ENCODE measurements around the gene MUSK. TPM values are rescaled to one million over a fixed set of nuclear protein-coding genes. Genes with fewer than 3 reads are reported as not detected.
"Not testable (repeated sequence)": the region's sequence is repeated elsewhere in the genome, so short reads cannot be mapped to it uniquely, and the experiment has no call there.

Gene MUSK
- polyA plus RNA-seq, 2 donors: 0.14 to 0.20 TPM

DNA sequence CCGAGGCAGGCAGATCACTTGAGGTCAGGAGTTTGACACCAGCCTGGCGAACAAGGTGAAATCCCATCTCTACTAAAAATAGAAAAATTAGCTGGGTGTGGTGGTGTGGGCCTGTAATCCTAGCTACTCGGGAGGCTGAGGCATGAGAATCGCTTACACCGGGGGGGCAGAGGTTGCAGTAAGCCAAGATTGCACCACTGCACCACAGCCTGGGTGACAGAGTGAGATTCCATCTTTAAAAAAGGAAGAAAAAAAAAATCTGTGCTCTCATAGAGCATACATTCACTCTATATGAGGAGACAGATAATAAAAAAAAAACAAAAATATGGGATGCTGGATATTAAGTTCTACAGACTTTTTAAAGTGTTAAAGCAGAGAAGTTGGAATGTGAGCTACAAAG is 119.8 kb downstream of the MUSK start:
- H3K36me3 ChIP-seq (ENCODE audit: control insufficient read depth in 2 of 2, insufficient read depth in 2 of 2, low read length in 1 of 2); H3K4me3 ChIP-seq (ENCODE audit: low read depth in 1 of 2, low read length in 2 of 2): not testable (repeated sequence)

DNA sequence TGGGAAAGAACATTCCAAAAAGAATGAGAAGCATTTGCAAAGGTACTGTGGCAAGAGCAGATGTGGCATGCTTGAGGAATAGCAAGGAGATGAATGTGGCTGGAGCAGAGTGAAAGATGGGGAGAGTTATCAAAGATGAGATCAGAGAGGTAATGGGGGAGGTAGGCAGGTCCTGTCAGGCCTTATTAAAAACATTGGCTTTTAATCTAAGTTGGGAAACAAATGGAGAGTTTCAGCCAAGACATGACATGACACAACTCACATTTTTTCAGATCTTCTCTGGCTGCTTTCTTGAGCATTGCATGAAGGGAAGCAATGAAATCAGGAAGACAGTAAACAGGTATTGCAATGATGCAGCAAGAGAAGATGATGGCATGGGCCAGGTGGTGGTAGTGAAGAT is 120.3 kb downstream of the MUSK start:
- H3K9me3 ChIP-seq (ENCODE audit: control insufficient read depth in 2 of 2, insufficient read depth in 1 of 2, low read depth in 1 of 2, low read length in 1 of 2): no peaks in the 10 kb centered on the region
- no peaks in the 10 kb centered on the region for H3K4me1 ChIP-seq (ENCODE audit: control insufficient read depth in 2 of 2, insufficient read depth in 2 of 2, low read length in 1 of 2)
- no peak overlapping the region for H3K27ac ChIP-seq (ENCODE audit: low read depth in 2 of 2, low read length in 1 of 2)
- H3K27me3 ChIP-seq (ENCODE audit: control insufficient read depth in 1 of 2, insufficient read depth in 2 of 2, low read length in 2 of 2): no peaks in the 10 kb centered on the region
- H3K4me3 ChIP-seq (ENCODE audit: low read depth in 1 of 2, low read length in 2 of 2): no peak overlapping the region
- H3K36me3 ChIP-seq (ENCODE audit: control insufficient read depth in 2 of 2, insufficient read depth in 2 of 2, low read length in 1 of 2): no peaks in the 10 kb centered on the region

More for the DNA sequence above, 119.8 kb downstream of the MUSK start:
- not testable (repeated sequence) for H3K27me3 ChIP-seq (ENCODE audit: control insufficient read depth in 1 of 2, insufficient read depth in 2 of 2, low read length in 2 of 2); H3K9me3 ChIP-seq (ENCODE audit: control insufficient read depth in 2 of 2, insufficient read depth in 1 of 2, low read depth in 1 of 2, low read length in 1 of 2); H3K27ac ChIP-seq (ENCODE audit: low read depth in 2 of 2, low read length in 1 of 2); H3K4me1 ChIP-seq (ENCODE audit: control insufficient read depth in 2 of 2, insufficient read depth in 2 of 2, low read length in 1 of 2)
- 93% methylated on average over 5 of the region's 5 CpGs for WGBS, 2 donors

- no peaks in the 10 kb centered on the region for H3K4me1 ChIP-seq (ENCODE audit: control insufficient read depth in 2 of 2, insufficient read depth in 2 of 2, low read length in 1 of 2)
These were observed 129.0 kb downstream of the MUSK start for GRCh38 chr9:110797611-110798010.

DNA sequence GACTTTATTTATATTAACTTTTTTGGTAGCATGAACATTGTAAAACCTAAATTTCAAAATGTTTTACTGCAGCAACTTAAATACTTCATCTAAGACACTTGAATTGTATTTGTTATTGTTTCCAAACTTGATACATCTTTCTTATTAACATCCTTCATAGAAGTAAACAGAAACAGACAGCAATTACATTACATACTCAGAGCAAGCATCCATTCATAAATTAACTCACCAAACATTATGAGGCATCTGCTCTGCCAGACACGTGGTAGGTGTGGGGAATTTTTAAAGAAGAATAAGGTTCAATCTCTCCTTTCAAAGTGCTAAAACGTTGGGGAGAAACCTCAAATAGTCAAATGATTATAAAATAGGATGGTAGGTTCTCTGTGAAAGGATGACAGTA is 130.8 kb downstream of the MUSK start:
- H3K4me3 ChIP-seq (ENCODE audit: low read depth in 1 of 2, low read length in 2 of 2): no peak overlapping the region
- H3K27me3 ChIP-seq (ENCODE audit: control insufficient read depth in 1 of 2, insufficient read depth in 2 of 2, low read length in 2 of 2): no peaks in the 10 kb centered on the region
- WGBS, 2 donors: 34 to 37% methylated on average over 2 of the region's 2 CpGs
- no peaks in the 10 kb centered on the region for H3K4me1 ChIP-seq (ENCODE audit: control insufficient read depth in 2 of 2, insufficient read depth in 2 of 2, low read length in 1 of 2)
- H3K27ac ChIP-seq (ENCODE audit: low read depth in 2 of 2, low read length in 1 of 2): no peak overlapping the region
- H3K9me3 ChIP-seq (ENCODE audit: control insufficient read depth in 2 of 2, insufficient read depth in 1 of 2, low read depth in 1 of 2, low read length in 1 of 2): peaks cover 0 to 3% of the 10 kb centered on the region in 2 donors
- no peaks in the 10 kb centered on the region for H3K36me3 ChIP-seq (ENCODE audit: control insufficient read depth in 2 of 2, insufficient read depth in 2 of 2, low read length in 1 of 2)

More at GRCh38 chr9:110797611-110798010, 129.0 kb downstream of the MUSK start:
- Histone ChIP-seq H3K27ac (ENCODE audit: low read depth in 2 of 2, low read length in 1 of 2) (no peak overlapping the region), H3K9me3 (ENCODE audit: control insufficient read depth in 2 of 2, insufficient read depth in 1 of 2, low read depth in 1 of 2, low read length in 1 of 2) (peaks cover 0 to 3% of the 10 kb centered on the region in 2 donors), H3K4me3 (ENCODE audit: low read depth in 1 of 2, low read length in 2 of 2) (no peak overlapping the region), H3K27me3 (ENCODE audit: control insufficient read depth in 1 of 2, insufficient read depth in 2 of 2, low read length in 2 of 2) (no peaks in the 10 kb centered on the region), H3K36me3 (ENCODE audit: control insufficient read depth in 2 of 2, insufficient read depth in 2 of 2, low read length in 1 of 2) (no peaks in the 10 kb centered on the region)
- 39% methylated on average over 2 of the region's 2 CpGs for WGBS, 2 donors

DNA sequence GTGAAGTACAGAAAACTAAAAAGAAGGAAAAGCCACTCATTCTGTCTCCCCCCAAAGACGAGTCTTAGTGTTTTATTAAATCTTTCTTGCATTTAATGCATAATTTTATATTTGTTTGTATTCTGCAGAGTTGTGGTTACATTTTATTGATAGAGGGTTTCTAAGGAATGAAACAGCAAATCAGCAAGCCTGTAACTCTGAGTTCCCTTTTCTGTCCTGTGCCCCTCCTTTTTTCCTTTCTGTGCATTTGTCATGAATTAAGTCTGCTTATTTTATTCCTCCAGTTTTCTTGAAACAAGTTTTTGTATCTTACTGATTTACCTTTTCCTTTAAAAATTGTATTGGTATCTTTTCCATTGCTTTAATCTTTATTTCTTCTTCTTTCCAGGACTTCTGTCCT is 132.8 kb downstream of the MUSK start:
- no peaks in the 10 kb centered on the region for H3K36me3 ChIP-seq (ENCODE audit: control insufficient read depth in 2 of 2, insufficient read depth in 2 of 2, low read length in 1 of 2)
- H3K27me3 ChIP-seq (ENCODE audit: control insufficient read depth in 1 of 2, insufficient read depth in 2 of 2, low read length in 2 of 2): no peaks in the 10 kb centered on the region
- 67 to 73% methylated on average over 1 of the region's 1 CpG for WGBS, 2 donors
- peaks cover 0 to 3% of the 10 kb centered on the region in 2 donors for H3K9me3 ChIP-seq (ENCODE audit: control insufficient read depth in 2 of 2, insufficient read depth in 1 of 2, low read depth in 1 of 2, low read length in 1 of 2)
- no peak overlapping the region for H3K27ac ChIP-seq (ENCODE audit: low read depth in 2 of 2, low read length in 1 of 2)
- H3K4me3 ChIP-seq (ENCODE audit: low read depth in 1 of 2, low read length in 2 of 2): no peak overlapping the region
- H3K4me1 ChIP-seq (ENCODE audit: control insufficient read depth in 2 of 2, insufficient read depth in 2 of 2, low read length in 1 of 2): no peaks in the 10 kb centered on the region

GRCh38 chr9:110802416-110803035 is 133.9 kb downstream of the MUSK start:
- no peaks in the 10 kb centered on the region for H3K4me1 ChIP-seq (ENCODE audit: control insufficient read depth in 2 of 2, insufficient read depth in 2 of 2, low read length in 1 of 2)
- no peak overlapping the region for H3K27ac ChIP-seq (ENCODE audit: low read depth in 2 of 2, low read length in 1 of 2)
- H3K4me3 ChIP-seq (ENCODE audit: low read depth in 1 of 2, low read length in 2 of 2): no peak overlapping the region
- 72 to 75% methylated on average over 6 of the region's 6 CpGs for WGBS, 2 donors
- no peaks in the 10 kb centered on the region for H3K36me3 ChIP-seq (ENCODE audit: control insufficient read depth in 2 of 2, insufficient read depth in 2 of 2, low read length in 1 of 2)
- H3K9me3 ChIP-seq (ENCODE audit: control insufficient read depth in 2 of 2, insufficient read depth in 1 of 2, low read depth in 1 of 2, low read length in 1 of 2): peaks cover 0 to 3% of the 10 kb centered on the region in 2 donors
- no peaks in the 10 kb centered on the region for H3K27me3 ChIP-seq (ENCODE audit: control insufficient read depth in 1 of 2, insufficient read depth in 2 of 2, low read length in 2 of 2)

- WGBS, 2 donors: 84 to 86% methylated on average over 6 of the region's 6 CpGs
- no peaks in the 10 kb centered on the region for H3K27me3 ChIP-seq (ENCODE audit: control insufficient read depth in 1 of 2, insufficient read depth in 2 of 2, low read length in 2 of 2)
- no peak overlapping the region for H3K27ac ChIP-seq (ENCODE audit: low read depth in 2 of 2, low read length in 1 of 2)
- no peak overlapping the region for H3K4me3 ChIP-seq (ENCODE audit: low read depth in 1 of 2, low read length in 2 of 2)
- no peaks in the 10 kb centered on the region for H3K9me3 ChIP-seq (ENCODE audit: control insufficient read depth in 2 of 2, insufficient read depth in 1 of 2, low read depth in 1 of 2, low read length in 1 of 2)
- H3K4me1 ChIP-seq (ENCODE audit: control insufficient read depth in 2 of 2, insufficient read depth in 2 of 2, low read length in 1 of 2): no peaks in the 10 kb centered on the region
- H3K36me3 ChIP-seq (ENCODE audit: control insufficient read depth in 2 of 2, insufficient read depth in 2 of 2, low read length in 1 of 2): no peaks in the 10 kb centered on the region
These were observed 139.5 kb downstream of the MUSK start for GRCh38 chr9:110807956-110808598.

DNA sequence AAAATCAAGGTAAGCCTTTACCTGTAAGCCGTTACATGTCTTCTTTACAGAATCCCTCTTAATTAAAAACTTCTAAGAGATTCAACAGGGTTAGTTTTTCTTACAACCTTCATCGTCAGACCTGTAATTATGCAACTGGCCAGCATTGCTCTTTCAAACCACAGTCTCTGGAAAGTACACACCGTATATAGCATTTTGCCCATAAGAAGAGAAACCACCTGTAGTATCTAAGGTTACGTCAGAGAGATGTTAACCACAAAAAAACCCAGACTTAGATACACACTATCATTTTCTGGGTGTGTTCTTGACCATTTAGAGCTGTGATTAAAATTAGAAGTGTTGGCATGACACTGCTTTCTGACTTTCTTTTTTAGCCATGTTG is 140.0 kb downstream of the MUSK start:
- 70 to 80% methylated on average over 4 of the region's 4 CpGs for WGBS, 2 donors
- H3K4me1 ChIP-seq (ENCODE audit: control insufficient read depth in 2 of 2, insufficient read depth in 2 of 2, low read length in 1 of 2): no peaks in the 10 kb centered on the region
- no peak overlapping the region for H3K4me3 ChIP-seq (ENCODE audit: low read depth in 1 of 2, low read length in 2 of 2)
- no peaks in the 10 kb centered on the region for H3K27me3 ChIP-seq (ENCODE audit: control insufficient read depth in 1 of 2, insufficient read depth in 2 of 2, low read length in 2 of 2)
- no peak overlapping the region for H3K27ac ChIP-seq (ENCODE audit: low read depth in 2 of 2, low read length in 1 of 2)
- no peaks in the 10 kb centered on the region for H3K36me3 ChIP-seq (ENCODE audit: control insufficient read depth in 2 of 2, insufficient read depth in 2 of 2, low read length in 1 of 2)
- H3K9me3 ChIP-seq (ENCODE audit: control insufficient read depth in 2 of 2, insufficient read depth in 1 of 2, low read depth in 1 of 2, low read length in 1 of 2): no peaks in the 10 kb centered on the region

DNA sequence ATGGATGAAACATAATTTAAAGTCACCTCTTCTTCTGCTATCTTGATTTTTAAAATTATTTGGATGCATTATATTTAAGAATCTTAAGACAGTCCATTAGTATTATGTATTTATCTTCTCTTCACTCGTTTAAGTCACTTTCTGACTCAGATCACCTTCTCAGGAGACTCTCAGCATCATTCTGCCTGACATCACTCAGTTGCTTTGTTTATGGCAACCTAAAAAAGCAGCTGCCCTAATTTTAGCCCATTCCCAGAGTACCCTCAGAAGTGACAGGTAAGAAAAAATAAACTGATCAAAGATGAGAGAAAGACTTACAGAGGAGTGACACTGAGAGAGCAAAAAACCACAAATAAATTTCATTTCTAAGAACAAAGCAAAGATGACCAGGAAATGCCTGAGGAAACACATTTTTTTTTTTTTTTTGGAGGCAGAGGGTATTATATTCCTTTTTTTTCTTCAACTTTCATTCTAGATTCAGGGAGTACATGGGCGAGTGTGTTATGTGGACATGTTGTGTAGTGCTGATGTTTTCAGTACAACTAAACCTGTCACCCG is 140.5 kb downstream of the MUSK start:
- Histone ChIP-seq H3K36me3 (ENCODE audit: control insufficient read depth in 2 of 2, insufficient read depth in 2 of 2, low read length in 1 of 2) (no peaks in the 10 kb centered on the region), H3K4me3 (ENCODE audit: low read depth in 1 of 2, low read length in 2 of 2) (no peak overlapping the region), H3K27me3 (ENCODE audit: control insufficient read depth in 1 of 2, insufficient read depth in 2 of 2, low read length in 2 of 2) (no peaks in the 10 kb centered on the region), H3K9me3 (ENCODE audit: control insufficient read depth in 2 of 2, insufficient read depth in 1 of 2, low read depth in 1 of 2, low read length in 1 of 2) (no peaks in the 10 kb centered on the region), H3K4me1 (ENCODE audit: control insufficient read depth in 2 of 2, insufficient read depth in 2 of 2, low read length in 1 of 2) (no peaks in the 10 kb centered on the region), H3K27ac (ENCODE audit: low read depth in 2 of 2, low read length in 1 of 2) (no peak overlapping the region)
- WGBS, 2 donors: 74 to 87% methylated on average over 3 of the region's 3 CpGs
